ENCODE results near the gene FARP1.

The FARP1 gene

DNA sequence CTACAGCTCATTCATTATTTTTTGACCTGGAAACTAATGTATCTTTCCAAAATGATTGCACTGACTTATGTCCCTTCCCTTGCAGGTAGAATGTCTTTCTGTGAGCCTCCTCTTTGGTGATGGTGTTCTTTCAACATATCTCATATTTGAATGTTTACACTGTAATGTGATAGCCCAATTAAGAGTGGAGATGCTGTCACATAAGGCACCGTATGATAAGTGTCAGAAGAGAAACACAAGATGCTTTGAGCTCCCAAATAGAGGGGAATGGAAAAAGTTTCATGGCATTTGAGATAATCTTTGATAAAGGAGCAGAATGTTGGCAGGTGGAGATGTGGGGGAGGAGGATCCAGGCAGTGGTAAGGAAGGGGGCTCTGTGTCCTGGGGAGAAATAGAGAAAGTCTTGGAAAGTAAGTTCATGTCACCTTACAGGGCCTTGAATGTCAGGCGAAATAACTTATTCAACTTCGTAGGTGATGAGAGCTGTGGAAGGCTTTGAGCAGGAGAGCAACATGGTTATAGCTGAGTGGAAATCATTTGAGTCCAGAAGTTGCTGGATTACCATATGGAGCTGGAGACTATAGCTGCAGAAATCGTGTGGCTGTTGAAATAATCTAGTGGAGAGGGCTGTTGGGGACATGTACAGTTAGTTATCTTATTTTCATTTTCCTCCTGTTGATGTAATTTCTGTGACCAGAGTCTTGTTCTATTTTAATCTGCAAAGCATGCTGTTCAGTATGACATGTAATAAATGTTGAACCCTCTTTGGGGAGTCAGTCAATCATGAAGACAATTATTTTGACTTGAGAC is 44.5 kb downstream of the FARP1 start:
- Histone ChIP-seq H3K4me3 (ENCODE audit: low read depth, low read length) (no peak overlapping the region), H3K36me3 (ENCODE audit: control insufficient read depth in 2 of 2, insufficient read depth in 1 of 2, low read length in 2 of 2) (no peaks in the 10 kb centered on the region), H3K27ac (ENCODE audit: extremely low read depth, low read depth, low read length) (no peak overlapping the region), H3K9me3 (ENCODE audit: control insufficient read depth, insufficient read depth, low read depth, low read length) (no peaks in the 10 kb centered on the region), H3K4me1 (ENCODE audit: control insufficient read depth, insufficient read depth, low read length) (peaks cover 12% of the 10 kb centered on the region; the same call in 1 of the 2 replicates)
- POLR2A ChIA-PET = interaction anchor here (0.6 kb wide), 1 partner anchor 15 kb away, joined by 3 read pairs; no protein-coding TSS in a partner anchor
- CTCF ChIA-PET = interaction anchor here (0.6 to 0.9 kb wide), 3 partner anchors 13 to 50 kb away, joined by 3 to 7 read pairs (median 3); no protein-coding TSS in a partner anchor
- TF ChIP-seq ZBTB48 (tag by site-specific recombination; IDR thresholded peaks at IDR 0.05) (peak; percentile 95), RBAK (tag by site-specific recombination; IDR thresholded peaks at IDR 0.05) (no peak), HOXD13 (CRISPR knock-in tag; IDR thresholded peaks at IDR 0.05; ENCODE audit: borderline replicate concordance) (no peak), ZNF549 (tag by site-specific recombination; IDR thresholded peaks at IDR 0.05) (no peak), SP7 (tag by site-specific recombination; IDR thresholded peaks at IDR 0.05) (peak; percentile 69), ZNF112 (tag by site-specific recombination; IDR thresholded peaks at IDR 0.05) (no peak), ZNF621 (tag by site-specific recombination; IDR thresholded peaks at IDR 0.05) (no peak), SCRT1 (tag by site-specific recombination; IDR thresholded peaks at IDR 0.05; ENCODE audit: borderline replicate concordance) (no peak), ZNF132 (tag by site-specific recombination; IDR thresholded peaks at IDR 0.05; ENCODE audit: borderline replicate concordance) (no peak), ZNF221 (tag by site-specific recombination; IDR thresholded peaks at IDR 0.05; ENCODE audit: borderline replicate concordance) (no peak), FEZF1 (tag by site-specific recombination; IDR thresholded peaks at IDR 0.05) (peak; percentile 44; the same call in 1 of the 2 replicates), PRDM1 (tag by site-specific recombination; IDR thresholded peaks at IDR 0.05) (peak; percentile 76)
- TF ChIP-seq, protein P1, sequence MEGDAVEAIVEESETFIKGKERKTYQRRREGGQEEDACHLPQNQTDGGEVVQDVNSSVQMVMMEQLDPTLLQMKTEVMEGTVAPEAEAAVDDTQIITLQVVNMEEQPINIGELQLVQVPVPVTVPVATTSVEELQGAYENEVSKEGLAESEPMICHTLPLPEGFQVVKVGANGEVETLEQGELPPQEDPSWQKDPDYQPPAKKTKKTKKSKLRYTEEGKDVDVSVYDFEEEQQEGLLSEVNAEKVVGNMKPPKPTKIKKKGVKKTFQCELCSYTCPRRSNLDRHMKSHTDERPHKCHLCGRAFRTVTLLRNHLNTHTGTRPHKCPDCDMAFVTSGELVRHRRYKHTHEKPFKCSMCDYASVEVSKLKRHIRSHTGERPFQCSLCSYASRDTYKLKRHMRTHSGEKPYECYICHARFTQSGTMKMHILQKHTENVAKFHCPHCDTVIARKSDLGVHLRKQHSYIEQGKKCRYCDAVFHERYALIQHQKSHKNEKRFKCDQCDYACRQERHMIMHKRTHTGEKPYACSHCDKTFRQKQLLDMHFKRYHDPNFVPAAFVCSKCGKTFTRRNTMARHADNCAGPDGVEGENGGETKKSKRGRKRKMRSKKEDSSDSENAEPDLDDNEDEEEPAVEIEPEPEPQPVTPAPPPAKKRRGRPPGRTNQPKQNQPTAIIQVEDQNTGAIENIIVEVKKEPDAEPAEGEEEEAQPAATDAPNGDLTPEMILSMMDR (tag by site-specific recombination; IDR thresholded peaks at IDR 0.05) = no peak
- TF ChIP-seq, protein P2, sequence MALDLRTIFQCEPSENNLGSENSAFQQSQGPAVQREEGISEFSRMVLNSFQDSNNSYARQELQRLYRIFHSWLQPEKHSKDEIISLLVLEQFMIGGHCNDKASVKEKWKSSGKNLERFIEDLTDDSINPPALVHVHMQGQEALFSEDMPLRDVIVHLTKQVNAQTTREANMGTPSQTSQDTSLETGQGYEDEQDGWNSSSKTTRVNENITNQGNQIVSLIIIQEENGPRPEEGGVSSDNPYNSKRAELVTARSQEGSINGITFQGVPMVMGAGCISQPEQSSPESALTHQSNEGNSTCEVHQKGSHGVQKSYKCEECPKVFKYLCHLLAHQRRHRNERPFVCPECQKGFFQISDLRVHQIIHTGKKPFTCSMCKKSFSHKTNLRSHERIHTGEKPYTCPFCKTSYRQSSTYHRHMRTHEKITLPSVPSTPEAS (tag by site-specific recombination; IDR thresholded peaks at IDR 0.05) = no peak
- TF ChIP-seq, protein P3, sequence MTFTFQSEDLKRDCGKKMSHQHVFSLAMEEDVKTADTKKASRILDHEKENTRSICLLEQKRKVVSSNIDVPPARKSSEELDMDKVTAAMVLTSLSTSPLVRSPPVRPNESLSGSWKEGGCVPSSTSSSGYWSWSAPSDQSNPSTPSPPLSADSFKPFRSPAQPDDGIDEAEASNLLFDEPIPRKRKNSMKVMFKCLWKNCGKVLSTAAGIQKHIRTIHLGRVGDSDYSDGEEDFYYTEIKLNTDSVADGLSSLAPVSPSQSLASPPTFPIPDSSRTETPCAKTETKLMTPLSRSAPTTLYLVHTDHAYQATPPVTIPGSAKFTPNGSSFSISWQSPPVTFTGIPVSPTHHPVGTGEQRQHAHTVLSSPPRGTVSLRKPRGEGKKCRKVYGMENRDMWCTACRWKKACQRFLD (tag by site-specific recombination; IDR thresholded peaks at IDR 0.05) = no peak
- TF ChIP-seq, protein P4, sequence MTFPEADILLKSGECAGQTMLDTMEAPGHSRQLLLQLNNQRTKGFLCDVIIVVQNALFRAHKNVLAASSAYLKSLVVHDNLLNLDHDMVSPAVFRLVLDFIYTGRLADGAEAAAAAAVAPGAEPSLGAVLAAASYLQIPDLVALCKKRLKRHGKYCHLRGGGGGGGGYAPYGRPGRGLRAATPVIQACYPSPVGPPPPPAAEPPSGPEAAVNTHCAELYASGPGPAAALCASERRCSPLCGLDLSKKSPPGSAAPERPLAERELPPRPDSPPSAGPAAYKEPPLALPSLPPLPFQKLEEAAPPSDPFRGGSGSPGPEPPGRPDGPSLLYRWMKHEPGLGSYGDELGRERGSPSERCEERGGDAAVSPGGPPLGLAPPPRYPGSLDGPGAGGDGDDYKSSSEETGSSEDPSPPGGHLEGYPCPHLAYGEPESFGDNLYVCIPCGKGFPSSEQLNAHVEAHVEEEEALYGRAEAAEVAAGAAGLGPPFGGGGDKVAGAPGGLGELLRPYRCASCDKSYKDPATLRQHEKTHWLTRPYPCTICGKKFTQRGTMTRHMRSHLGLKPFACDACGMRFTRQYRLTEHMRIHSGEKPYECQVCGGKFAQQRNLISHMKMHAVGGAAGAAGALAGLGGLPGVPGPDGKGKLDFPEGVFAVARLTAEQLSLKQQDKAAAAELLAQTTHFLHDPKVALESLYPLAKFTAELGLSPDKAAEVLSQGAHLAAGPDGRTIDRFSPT (tag by site-specific recombination; IDR thresholded peaks at IDR 0.05) = peak; percentile 45; the same call in 1 of the 2 replicates
- TF ChIP-seq, protein P5, sequence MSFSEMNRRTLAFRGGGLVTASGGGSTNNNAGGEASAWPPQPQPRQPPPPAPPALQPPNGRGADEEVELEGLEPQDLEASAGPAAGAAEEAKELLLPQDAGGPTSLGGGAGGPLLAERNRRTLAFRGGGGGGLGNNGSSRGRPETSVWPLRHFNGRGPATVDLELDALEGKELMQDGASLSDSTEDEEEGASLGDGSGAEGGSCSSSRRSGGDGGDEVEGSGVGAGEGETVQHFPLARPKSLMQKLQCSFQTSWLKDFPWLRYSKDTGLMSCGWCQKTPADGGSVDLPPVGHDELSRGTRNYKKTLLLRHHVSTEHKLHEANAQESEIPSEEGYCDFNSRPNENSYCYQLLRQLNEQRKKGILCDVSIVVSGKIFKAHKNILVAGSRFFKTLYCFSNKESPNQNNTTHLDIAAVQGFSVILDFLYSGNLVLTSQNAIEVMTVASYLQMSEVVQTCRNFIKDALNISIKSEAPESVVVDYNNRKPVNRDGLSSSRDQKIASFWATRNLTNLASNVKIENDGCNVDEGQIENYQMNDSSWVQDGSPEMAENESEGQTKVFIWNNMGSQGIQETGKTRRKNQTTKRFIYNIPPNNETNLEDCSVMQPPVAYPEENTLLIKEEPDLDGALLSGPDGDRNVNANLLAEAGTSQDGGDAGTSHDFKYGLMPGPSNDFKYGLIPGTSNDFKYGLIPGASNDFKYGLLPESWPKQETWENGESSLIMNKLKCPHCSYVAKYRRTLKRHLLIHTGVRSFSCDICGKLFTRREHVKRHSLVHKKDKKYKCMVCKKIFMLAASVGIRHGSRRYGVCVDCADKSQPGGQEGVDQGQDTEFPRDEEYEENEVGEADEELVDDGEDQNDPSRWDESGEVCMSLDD (tag by site-specific recombination; IDR thresholded peaks at IDR 0.05) = no peak
- TF ChIP-seq, protein P6, sequence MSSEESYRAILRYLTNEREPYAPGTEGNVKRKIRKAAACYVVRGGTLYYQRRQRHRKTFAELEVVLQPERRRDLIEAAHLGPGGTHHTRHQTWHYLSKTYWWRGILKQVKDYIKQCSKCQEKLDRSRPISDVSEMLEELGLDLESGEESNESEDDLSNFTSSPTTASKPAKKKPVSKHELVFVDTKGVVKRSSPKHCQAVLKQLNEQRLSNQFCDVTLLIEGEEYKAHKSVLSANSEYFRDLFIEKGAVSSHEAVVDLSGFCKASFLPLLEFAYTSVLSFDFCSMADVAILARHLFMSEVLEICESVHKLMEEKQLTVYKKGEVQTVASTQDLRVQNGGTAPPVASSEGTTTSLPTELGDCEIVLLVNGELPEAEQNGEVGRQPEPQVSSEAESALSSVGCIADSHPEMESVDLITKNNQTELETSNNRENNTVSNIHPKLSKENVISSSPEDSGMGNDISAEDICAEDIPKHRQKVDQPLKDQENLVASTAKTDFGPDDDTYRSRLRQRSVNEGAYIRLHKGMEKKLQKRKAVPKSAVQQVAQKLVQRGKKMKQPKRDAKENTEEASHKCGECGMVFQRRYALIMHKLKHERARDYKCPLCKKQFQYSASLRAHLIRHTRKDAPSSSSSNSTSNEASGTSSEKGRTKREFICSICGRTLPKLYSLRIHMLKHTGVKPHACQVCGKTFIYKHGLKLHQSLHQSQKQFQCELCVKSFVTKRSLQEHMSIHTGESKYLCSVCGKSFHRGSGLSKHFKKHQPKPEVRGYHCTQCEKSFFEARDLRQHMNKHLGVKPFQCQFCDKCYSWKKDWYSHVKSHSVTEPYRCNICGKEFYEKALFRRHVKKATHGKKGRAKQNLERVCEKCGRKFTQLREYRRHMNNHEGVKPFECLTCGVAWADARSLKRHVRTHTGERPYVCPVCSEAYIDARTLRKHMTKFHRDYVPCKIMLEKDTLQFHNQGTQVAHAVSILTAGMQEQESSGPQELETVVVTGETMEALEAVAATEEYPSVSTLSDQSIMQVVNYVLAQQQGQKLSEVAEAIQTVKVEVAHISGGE (tag by site-specific recombination; conservative IDR thresholded peaks at IDR 0.05; ENCODE audit: low read depth) = no peak
- TF ChIP-seq, protein P7, sequence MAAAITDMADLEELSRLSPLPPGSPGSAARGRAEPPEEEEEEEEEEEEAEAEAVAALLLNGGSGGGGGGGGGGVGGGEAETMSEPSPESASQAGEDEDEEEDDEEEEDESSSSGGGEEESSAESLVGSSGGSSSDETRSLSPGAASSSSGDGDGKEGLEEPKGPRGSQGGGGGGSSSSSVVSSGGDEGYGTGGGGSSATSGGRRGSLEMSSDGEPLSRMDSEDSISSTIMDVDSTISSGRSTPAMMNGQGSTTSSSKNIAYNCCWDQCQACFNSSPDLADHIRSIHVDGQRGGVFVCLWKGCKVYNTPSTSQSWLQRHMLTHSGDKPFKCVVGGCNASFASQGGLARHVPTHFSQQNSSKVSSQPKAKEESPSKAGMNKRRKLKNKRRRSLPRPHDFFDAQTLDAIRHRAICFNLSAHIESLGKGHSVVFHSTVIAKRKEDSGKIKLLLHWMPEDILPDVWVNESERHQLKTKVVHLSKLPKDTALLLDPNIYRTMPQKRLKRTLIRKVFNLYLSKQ (tag by site-specific recombination; IDR thresholded peaks at IDR 0.05; ENCODE audit: borderline replicate concordance) = no peak
- TF ChIP-seq, protein P8, sequence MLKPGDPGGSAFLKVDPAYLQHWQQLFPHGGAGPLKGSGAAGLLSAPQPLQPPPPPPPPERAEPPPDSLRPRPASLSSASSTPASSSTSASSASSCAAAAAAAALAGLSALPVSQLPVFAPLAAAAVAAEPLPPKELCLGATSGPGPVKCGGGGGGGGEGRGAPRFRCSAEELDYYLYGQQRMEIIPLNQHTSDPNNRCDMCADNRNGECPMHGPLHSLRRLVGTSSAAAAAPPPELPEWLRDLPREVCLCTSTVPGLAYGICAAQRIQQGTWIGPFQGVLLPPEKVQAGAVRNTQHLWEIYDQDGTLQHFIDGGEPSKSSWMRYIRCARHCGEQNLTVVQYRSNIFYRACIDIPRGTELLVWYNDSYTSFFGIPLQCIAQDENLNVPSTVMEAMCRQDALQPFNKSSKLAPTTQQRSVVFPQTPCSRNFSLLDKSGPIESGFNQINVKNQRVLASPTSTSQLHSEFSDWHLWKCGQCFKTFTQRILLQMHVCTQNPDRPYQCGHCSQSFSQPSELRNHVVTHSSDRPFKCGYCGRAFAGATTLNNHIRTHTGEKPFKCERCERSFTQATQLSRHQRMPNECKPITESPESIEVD (tag by site-specific recombination; IDR thresholded peaks at IDR 0.05) = peak; percentile 60
